Activated CD8-positive, alpha-beta memory T cell treated with anti-CD3 and anti-CD28 coated beads, Interleukin-2, amount 50 U/mL, for 24 hours (primary cell): ENCODE data around the gene TCFL5.
"Not testable (repeated sequence)": the region's sequence is repeated elsewhere in the genome, so short reads cannot be mapped to it uniquely, and the experiment has no call there.

ENCODE experiments used
- DNase-seq: peaks from one replicate; pipeline ENCODE4 v3.0.0-alpha.2; 2020; ENCODE audit errors: extremely low read depth

Gene TCFL5

DNA sequence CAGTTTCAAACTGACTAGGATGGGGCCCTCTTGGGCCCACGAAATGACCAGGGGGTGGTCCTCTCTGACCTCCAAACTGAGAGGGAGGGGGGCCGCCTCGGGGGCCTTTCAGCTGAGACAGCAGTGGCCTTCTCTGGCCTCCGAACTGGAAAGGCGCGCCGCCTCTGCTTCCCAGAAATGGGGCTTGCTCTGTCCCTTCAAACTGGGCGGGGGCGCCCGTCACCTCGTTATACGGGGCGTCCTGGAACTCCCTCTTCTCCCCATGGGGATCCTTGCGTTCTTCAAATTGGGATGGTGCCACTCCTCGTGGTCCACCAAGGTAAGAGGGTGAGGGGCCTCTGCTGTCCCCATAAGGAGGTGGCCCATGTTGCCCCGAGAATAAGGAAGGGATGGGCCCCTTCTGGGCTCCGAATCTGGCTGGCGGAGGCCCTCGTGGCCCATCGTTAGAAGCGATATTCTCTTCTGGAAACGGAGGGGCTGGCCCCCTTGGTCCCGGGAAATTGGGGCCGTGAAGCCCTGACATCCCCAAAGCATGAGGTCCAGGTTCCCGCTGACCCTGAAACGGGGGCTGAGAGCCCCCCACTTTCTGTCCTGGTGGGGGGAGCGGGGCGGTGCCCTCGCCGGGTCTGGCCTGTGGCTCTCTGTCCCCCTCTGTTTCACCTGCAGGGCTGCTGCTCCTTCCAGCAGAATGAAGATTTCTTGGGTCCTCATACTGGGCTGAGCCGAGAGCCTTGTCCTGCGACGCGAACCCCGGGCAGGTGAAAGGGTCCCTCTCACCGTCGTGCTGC lies 18.7 kb upstream of the TCFL5 start:
- no peak for DNase-seq

DNA sequence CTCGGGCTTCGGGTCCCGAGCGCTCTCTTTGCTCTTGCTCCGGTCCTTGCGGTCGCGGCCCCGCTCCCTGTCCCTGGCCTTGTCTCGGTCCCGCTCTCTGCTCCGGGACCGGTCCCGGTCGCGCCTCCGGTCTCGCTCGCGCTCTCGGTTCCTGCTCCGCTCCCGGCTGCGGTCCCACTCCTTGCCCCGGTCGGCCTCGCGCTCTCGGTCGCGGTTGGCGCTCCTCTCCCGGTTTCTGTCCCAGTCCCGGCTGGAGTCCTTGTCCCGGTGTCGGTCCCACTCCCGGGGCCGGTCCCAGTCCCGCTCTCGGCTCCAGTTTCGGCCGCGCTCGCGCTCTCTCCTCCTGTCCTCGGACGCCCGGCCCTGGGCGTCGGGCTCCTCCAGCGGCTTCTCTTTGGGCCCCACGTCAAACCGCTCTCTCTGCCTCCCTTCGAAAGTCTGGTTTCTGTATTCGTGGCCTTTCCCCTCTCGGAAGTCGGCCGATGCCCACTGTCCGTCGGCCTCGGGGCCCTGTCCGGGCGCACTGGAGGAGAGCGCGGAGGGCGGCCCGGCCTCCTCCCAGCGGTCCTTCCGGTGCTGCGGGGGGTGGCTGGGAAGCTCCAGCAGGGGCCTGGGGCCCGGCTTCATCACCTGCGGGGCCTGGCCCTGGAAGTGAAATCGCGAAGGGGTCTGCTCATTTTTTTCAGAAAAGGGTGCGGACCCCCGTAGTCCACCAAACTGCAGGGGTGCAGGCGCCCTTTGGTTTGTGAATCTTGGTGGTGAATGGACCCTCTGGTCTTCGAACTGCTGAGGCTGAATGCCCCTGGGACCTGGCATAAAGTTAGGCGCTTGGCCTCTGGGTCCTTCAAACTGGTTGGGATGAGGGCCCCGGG lies 17.9 kb upstream of the TCFL5 start:
- DNase-seq = no peak

DNA sequence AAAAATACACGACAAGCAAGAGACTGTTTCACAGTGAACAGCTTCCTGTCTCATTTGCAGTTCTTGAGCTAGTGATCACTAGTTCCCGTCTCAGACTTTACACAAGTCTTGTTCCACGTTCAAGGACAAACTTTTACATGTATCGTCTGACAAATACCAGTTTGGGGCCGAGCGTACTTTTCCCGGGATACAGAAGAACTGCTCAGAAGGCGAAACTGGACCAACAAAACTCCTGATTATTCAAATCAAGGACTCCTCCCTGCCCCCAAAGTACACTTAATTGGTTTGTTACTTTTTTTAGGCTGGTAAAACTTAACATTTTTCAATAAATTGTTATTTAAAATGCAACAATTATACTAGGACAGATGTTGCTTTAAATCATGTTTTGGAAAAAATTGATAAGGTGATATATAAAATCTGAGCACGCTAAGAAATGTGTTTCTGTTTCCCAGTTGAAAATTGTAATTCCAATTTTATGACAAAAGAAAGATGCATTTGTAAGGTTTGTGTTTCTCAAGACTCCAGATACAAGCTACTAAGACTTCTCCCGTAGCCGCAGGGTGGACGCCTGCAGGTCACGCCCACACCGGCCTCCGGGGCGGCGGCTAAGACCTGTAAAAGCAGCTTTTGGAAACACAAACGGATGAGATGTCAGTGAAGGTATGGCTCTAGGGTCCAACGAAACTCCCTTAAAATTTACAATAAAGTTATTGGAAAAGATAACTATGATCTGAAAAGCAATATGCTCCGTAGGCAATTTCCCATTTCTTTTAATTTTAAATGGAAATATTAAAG lies 16.8 kb upstream of the TCFL5 start:
- DNase-seq = no peak

DNA sequence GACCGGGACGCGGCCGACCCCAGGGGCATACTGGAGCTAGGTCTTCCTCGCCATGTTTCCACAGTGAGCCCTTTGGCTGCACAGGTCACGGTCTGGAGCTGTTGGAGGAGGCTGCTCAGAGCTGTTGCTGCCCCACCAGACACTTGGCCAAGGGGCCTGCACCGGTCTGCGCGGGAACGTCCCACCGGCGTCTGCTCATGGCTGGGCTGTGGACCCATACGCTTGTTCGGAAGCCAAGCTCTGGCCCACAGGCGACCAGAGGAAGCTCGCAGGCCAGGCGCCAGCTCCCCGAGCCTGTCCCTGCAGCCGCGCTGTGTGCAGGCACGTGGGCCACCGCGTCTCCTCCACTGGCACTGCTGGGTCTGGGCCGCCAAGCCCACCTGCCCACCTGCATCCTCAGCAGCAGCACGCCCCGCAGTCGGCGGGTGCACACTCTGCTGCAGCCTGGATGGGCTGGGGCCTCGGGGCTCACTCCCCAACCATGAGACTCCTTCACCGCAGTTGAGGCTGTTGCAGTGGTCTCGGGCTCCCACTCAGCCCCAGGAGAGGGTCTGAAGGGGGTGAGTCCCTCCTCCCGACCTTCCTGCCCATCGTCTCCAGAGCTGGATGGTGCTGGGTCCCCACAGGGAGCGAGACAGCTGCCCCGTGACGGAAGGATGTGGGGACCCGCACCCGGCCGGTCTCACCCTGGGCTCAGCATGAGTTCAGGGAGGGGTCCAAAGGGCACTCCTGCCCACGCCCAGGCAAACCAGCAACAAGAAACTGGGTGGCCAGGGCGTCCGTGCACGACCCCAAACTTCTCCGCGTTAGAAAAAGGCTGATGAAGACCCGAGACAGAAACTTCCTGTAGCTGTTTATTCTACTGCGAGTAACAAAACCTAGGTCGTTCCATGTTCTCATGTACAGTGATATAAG lies 15.5 kb upstream of the TCFL5 start:
- DNase-seq = no peak

DNA sequence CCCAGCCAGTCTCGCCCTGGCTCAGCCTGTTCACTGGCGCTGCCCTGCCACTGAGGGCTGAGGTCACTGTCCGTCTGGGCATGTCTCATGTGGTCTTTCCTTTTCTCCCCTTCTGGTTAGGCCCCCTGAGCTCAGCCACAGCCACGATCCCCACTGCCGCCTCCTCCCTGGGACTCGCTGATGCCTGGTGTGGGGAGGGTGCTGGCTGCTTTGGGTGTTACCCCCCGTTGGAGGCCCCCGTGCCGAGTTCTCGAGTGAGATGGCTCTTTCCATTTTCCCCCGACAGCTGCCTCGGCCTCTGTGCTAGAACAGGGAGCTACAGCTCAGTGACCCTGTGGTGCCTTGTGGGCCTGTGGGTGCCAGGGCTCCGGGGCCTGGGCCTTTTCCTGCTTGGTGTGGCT lies 14.9 kb upstream of the TCFL5 start:
- DNase-seq = no peak

DNA sequence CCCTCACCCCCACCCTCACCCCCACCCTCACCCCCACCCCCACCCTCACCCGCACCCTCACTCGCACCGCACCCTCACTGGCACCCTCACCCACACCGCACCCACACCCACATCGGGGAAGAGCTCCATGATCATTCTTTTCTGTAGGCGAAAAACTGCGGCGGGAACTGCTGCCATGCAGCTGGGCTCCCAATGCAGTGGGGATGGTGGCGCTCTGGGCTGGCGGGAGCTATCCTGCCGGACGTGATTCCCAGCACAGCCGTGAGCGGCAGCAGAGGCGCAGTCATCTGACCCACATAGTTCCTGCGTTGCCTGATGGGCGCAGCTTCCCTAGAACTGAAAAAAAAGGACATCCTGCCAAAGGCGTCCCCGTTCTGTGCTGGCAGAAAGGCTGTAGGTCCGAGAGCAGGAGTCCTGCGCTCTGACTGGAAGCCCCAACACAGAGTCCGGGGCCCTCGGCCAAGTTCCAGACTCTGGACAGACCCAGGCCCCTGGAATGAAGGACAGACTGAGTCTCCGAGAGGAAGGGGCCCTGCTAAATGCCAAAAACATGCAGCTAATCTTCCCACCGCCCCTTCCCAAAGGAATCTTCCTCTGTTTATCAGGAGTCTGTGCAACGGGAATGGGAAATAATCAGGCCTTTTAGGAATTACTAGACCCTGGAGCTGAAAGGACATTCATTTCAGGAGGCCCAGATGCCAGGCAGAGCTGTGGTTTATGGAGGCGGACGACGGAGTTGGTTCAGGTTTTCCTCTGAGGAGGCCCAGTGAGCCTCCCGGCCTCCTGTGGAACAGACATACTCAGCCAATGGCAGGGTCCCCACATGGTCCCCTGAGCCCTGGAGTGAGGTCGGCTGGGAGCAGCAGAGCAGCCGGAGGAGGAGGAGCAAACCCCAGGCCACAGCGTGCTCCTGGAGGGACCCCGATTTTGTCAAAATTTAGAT lies 14.1 kb upstream of the TCFL5 start:
- DNase-seq = no peak

DNA sequence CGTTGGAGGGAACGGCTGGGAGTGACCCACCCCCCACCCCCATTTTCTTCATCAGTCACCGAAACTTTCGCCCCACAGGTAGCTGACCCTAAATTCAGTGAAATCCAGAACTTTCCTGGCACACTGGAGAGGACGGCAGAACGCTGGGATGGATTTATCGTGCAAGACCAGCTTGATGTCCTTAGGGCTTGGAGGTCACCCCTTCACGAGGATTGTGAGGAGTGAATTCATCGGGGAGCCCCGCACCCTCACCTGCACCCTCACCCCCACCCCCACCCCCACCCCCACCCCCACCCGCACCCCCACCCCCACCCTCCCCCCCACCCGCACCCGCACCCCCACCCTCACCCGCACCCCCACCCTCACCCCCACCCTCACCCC lies 13.3 kb upstream of the TCFL5 start:
- DNase-seq = no peak

DNA sequence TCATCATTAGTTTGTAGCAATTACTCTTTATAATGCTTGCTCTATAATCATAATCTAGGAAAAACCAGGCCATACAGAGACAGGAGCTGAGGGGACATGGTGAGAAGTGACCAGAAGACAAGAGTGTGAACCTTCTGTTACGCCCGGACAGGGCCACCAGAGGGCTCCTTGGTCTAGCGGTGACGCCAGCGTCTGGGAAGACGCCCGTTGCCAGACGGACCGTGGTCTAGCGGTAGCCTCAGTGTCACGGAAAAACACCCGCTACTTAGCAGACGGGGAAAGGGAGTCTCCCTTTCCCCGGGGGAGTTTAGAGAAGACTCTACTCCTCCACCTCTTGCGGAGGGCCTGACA lies 12.0 kb upstream of the TCFL5 start:
- not testable (repeated sequence) for DNase-seq

DNA sequence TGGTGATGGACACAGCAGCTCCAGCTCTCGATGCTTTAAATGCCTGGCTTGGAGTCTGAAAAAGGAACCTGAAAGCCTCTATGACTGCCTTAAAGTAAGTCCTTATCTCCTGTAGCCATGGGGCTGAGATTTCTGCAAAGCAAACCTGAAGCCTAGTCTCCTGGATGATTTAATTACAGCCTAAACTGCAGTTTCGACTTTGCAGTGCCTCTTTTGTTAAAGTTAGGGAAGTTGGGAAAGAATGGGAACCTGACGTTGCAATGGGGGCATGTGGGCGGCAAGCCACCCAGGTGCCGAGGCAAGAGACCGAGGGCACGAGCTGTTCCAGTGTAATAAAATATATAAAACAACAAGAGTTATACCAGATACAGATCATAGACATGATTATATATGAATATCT lies 11.7 kb upstream of the TCFL5 start:
- DNase-seq = no peak

DNA sequence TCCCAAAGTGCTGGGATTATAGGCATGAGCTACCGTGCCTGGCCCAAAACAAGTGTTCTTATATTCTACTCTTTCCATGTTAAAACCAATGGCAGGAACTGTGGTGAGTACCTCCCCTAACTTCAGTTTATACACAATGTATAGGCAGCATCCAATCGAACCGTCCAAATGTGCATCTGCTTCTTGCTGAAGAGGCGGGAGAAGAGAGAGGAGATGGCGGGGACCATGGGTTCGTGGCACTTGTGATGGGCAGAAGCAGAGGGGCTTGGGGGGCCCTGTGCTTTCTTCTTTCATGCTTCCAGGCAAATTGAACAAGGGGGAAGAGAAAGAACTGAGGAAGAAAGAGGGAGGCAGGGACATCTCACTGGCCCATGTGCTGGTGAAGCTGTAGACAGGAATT lies 11.2 kb upstream of the TCFL5 start:
- DNase-seq = no peak

DNA sequence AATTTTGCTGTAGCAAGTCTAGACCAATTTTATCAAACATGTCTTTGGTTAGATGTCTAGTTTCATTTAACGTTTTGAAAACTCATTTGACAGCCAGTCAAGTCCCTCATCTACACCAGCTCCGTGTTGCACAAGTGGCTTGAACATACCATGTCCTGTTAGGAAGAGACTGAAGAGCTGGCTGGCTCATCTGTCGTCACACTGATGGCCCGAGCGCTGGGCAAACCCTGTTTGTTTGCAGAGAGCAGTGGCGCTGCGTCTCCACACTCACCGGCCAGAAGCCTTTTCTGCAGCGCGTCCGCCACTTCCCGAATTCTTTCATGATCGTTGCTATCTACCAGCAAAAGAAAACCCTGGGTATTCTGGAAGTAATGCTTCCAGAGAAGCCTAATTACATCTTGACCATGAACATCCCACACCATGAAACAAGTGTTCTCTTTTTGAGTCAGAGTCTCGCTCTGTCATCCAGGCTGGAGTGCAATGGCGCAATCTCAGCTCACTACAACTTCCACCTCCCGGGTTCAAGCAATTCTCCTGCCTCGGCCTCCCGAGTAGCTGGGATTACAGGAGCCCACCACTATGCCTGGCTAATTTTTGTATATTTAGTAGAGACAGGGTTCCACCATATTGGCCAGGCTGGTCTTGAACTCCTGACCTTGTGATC lies 10.7 kb upstream of the TCFL5 start:
- no peak for DNase-seq

DNA sequence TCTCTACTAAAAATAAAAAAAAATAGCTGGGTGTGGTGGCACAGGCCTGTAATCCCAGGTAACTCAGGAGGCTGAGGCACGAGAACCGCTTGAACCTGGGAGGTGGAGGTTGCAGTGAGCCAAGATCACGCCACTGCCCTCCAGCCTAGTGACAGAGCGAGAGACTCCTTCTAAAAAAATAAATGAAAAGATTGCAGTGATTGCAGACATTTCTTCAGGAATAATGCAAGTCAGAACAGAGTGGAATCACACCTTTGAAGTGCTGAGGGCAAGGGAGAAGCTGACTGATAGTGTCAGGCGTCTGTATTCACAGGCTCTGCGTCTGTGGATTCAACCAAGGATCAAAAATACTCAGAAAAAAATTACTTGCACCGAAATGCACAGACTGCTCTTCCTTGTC lies 2.6 kb upstream of the TCFL5 start:
- no peak for DNase-seq

DNA sequence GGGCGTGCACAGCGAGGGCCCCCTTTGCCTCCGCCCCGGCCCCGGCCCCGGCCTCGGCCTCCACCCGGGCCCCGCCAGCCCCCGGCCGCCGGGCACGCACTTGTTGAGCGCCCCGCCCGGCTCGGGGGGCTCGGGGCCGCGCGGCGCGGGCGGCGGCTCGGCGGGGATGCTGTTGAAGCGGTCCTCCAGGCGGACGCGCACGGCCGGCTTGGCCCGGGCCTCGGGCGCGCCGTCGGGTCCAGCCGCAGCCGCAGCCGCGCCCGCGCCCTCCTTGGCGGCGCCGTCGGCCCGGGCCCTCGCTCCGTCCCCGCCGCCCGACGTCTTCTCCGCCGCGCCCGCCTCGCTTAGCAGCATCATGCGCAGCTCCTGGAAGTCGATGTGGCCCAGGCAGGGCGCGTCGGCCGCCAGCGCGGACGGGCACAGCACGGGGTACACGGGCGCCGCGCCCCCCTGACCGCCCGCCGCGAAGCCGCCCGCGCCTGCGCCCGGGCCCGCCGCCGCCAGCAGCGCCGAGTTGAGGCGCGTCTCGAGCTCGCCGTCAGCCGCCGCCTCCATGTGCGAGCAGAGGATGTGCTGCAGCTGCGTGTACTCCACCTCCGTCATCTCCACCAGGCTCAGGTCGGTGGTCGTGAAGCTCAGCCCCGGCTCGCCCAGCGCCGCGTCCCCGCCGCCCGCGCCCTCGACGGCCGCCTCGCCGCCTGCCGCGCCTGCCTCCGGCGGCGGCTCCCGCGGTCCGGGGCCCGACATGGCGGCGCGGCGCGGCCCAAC lies 514 bp downstream of the TCFL5 start:
- DNase-seq = no peak

DNA sequence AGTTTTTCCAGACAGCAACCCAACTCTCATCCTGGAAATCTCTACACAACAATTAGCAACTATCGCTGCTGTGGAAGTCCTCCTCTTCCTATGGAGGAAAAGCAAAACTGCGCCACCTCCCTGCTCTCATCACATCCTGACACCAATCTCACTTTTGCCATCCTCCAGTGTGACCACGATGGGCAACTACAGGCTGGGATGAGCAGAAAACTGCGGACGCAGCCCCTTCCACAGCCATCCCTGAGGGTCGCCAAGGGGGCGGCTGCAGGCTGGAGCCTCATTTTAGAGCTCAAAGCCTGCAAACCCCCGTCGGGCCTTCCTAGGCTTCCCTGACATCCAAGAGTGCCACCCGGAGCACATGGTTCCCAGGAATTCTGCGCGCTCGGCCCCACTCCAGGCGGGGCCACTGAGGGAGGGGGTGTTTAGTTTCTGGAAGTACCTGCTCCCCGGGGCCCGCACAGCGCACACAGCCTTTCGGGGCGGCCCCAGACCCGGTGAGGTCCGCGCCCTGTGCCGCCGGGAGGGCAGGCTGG lies 1.2 kb downstream of the TCFL5 start:
- DNase-seq = no peak

DNA sequence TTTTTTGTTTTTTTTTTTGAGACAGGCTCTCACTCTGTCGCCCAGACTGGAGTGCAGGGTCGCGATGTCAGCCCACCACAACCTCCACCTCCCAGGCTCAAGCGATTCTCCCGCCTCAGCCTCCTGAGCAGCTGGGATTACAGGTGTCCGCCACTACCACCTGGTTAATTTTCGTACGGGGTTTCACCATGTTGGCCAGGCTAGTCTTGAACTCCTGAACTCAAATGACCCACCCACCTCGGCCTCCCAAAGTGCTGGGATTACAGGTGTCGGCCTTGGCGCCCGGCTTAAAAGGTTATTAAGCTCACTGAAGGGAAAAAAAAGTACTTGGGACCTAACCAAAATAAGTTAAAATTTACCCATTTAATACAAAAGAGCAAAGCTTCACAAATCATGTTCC lies 1.9 kb downstream of the TCFL5 start:
- DNase-seq = no peak

DNA sequence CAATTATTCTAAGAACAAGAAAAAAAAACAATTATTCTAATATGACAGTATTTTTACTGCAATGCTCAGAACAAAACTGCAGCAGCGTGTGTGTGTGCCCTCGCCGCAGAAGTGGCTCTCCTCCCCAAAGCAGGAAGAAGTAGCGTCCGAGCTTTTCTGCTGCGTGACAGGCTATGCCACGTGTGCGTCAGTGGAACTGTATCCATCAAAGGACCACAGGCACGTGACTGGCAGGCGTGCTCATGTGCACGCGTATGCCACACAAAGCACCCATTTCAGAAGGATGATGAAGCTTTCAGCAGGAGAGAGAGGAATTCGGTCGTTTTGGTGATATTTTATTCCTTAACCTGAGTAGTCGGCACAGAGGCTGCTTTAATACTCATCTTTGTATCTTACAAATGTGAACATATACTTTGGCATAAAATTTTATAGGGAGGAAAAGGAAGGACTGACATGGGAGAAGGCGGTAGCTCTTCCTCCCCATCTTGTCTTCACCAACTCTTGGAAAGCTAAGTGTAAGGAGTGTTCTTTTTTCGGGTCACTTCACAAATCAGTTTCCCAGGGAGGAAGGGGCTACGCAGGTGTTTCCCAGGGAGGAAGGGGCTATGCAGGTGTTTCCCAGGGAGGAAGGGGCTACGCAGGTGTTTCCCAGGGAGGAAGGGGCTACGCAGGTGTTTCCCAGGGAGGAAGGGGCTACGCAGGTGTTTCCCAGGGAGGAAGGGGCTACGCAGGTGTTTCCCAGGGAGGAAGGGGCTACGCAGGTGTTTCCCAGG lies 3.4 kb downstream of the TCFL5 start:
- DNase-seq = no peak

DNA sequence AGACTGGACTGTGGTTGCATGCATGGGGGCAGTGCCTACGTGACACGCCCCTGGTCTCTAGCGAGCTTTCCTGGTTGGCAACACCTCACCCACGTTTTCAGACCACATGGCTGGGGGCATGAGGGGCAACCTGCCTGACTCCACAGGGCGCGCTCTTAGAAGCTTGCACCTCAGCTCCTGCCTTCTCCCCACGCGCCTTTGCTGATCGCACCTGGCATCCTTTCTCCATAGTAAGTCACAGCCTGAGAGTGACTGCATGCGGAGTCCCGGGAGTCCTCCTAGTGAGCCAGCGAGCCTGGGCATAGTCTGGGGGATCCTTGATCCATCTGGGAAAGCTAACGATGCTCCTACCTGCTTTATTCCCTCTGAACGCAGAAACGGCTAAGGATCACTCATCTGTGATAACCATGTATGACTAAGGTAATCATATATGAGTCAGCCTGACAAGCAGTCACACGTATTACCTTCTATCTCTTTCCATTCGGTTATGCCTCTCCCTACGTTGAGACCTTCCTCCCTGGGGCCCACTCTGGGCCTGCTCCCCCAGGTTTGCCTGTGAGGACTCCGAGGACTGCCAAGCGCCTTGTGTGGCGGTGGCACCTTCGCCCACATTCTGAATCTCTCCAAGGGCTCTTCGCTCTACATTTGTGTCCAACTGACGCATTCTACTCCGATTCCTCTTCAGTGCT lies 4.5 kb downstream of the TCFL5 start:
- no peak for DNase-seq
